ENCODE results near the gene PTPRA. TPM values are rescaled to one million over a fixed set of nuclear protein-coding genes. Genes with fewer than 3 reads are reported as not detected.

PTPRA gene
- total RNA-seq, 4 donors from 2014 or later: 26.2 to 53.7 (median 42.4) TPM

DNA sequence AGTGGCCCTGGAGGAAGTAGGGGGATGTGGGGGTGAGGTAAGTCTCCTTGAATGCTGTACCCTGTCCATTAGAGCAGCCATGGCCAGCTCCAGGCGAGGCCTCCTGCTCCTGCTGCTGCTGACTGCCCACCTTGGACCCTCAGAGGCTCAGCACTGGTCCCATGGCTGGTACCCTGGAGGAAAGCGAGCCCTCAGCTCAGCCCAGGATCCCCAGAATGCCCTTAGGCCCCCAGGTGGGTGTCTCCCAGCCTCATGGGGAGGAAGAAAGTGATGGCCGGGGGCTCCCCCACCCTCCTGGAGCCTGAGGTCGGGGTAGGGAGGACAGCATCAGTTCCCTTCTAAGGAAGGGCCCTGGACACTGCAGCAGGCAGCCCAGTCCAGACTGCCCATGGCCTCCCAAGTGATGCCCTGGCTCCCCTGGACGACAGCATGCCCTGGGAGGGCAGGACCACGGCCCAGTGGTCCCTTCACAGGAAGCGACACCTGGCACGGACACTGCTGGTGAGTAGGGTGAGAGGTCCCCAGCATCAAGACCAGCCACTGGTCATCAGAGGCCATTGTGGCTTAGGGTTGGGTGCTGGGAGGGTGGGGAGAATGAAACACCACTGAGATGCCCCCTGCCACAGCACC, 171.2 kb downstream of the PTPRA start:
- TF ChIP-seq POLR2A (IDR thresholded peaks at IDR 0.05): no peak
- TF ChIP-seq, protein P1, sequence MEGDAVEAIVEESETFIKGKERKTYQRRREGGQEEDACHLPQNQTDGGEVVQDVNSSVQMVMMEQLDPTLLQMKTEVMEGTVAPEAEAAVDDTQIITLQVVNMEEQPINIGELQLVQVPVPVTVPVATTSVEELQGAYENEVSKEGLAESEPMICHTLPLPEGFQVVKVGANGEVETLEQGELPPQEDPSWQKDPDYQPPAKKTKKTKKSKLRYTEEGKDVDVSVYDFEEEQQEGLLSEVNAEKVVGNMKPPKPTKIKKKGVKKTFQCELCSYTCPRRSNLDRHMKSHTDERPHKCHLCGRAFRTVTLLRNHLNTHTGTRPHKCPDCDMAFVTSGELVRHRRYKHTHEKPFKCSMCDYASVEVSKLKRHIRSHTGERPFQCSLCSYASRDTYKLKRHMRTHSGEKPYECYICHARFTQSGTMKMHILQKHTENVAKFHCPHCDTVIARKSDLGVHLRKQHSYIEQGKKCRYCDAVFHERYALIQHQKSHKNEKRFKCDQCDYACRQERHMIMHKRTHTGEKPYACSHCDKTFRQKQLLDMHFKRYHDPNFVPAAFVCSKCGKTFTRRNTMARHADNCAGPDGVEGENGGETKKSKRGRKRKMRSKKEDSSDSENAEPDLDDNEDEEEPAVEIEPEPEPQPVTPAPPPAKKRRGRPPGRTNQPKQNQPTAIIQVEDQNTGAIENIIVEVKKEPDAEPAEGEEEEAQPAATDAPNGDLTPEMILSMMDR (IDR thresholded peaks at IDR 0.05): no peak
- H3K4me3 ChIP-seq: no peak overlapping the region
- 60 to 95% methylated on average over 1 to 3 of the region's 8 CpGs for WGBS, 2 donors
- no peaks in the 10 kb centered on the region for H3K9me3 ChIP-seq
- H3K27ac ChIP-seq: no peak overlapping the region
- peaks cover 15 to 37% (median 20%) of the 10 kb centered on the region in 3 donors for H3K36me3 ChIP-seq
- peaks cover 6 to 47% (median 17%) of the 10 kb centered on the region in 3 donors for H3K4me1 ChIP-seq
- DNase-seq: no peak
- intact Hi-C loops (cut with DNase I): no loop called here
- no peaks in the 10 kb centered on the region for H3K27me3 ChIP-seq

- Histone ChIP-seq H3K27me3 (no peaks in the 10 kb centered on the region), H3K4me1 (peaks cover 6 to 47% (median 17%) of the 10 kb centered on the region in 3 donors), H3K4me3 (peak overlapping the region; percentile 81 to 99 (median 90)), H3K36me3 (peaks cover 14 to 37% (median 16%) of the 10 kb centered on the region in 3 donors), H3K9me3 (no peaks in the 10 kb centered on the region), H3K27ac (peak overlapping the region; percentile 83 to 97 (median 92))
- intact Hi-C loops (cut with DNase I): no loop called here
- TF ChIP-seq, protein P1 (IDR thresholded peaks at IDR 0.05): no peak
- TF ChIP-seq POLR2A (IDR thresholded peaks at IDR 0.05): no peak
- peak; percentile 44 for DNase-seq
- 3 to 9% methylated on average over 4 to 8 of the region's 24 CpGs for WGBS, 2 donors
Observed at GRCh38 chr20:3045042-3045815, 171.9 kb downstream of the PTPRA start.

- intact Hi-C loops (cut with DNase I): no loop called here
- WGBS, 2 donors: no CpG with 5 or more reads among the region's 104 CpGs
- DNase-seq: peak; percentile 28
- Histone ChIP-seq H3K27ac (peak within 1 kb of the TSS; percentile 83 to 97 (median 92)), H3K36me3 (peaks cover 14 to 35% (median 16%) of the 10 kb centered on the region in 3 donors), H3K9me3 (no peaks in the 10 kb centered on the region), H3K27me3 (no peaks in the 10 kb centered on the region), H3K4me1 (peaks cover 6 to 47% (median 17%) of the 10 kb centered on the region in 3 donors), H3K4me3 (peak within 1 kb of the TSS; percentile 81 to 99 (median 90))
- TF ChIP-seq, protein P1 (IDR thresholded peaks at IDR 0.05): peak in 1 of 6 experiments; percentile 9
- peak in 3 of 4 donors; percentile 6 to 66 (median 38) for TF ChIP-seq POLR2A (IDR thresholded peaks at IDR 0.05)
Observed at GRCh38 chr20:3045816-3046676, 172.8 kb downstream of the PTPRA start, which contains the start of gene MRPS26. TSS of gene MRPS26 (plus strand) at chr20:3046052. CDS start at chr20:3046069, 17 bp downstream.

DNA sequence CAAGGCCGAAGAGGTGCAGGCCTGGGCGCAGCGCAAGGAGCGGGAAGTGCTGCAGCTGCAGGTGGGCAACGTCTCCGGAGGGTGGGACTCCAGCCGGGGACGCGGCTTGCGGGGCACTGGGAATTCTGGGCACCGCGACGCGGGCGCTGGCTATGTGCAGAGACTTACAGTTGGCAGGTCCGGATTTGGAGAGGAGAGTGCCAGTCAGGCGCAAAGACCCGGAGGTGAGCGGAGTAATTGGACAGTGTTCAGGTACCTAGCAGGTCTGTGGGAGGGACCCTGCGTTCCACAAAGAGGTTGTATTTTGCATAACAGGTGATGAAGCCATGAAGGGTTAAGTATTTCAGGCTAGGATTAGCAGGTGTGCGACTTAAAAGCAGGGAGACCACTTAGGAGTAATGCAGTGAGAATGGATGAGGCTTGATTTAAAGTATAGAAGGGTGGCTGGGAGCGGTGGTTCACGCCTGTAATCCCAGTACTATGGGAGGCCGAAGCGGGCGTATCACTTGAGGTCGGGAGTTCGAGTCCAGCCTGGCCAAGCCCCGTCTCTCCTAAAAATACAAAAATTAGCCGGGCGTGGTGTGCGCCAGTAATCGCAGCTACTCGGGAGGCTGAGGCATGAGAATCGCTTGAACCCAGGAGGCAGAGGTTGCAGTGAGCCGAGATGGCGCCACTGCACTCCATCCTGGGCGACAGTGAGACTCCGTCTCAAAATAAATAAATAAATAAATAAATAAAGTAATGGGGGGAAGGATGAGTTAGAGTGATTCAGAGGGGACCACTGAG, 173.6 kb downstream of the PTPRA start:
- 31 to 60% methylated on average over 22 to 24 of the region's 39 CpGs for WGBS, 2 donors
- intact Hi-C loops (cut with DNase I): no loop called here

More for the DNA sequence above, 173.6 kb downstream of the PTPRA start:
- H3K4me3 ChIP-seq: peak overlapping the region; percentile 81 to 99 (median 90)
- peaks cover 14 to 34% (median 16%) of the 10 kb centered on the region in 3 donors for H3K36me3 ChIP-seq
- H3K27me3 ChIP-seq: no peaks in the 10 kb centered on the region
- H3K27ac ChIP-seq: peak overlapping the region; percentile 83 to 97 (median 92)
- no peaks in the 10 kb centered on the region for H3K9me3 ChIP-seq
- DNase-seq: no peak
- TF ChIP-seq, protein P1 (IDR thresholded peaks at IDR 0.05): no peak
- TF ChIP-seq POLR2A (IDR thresholded peaks at IDR 0.05): no peak
- H3K4me1 ChIP-seq: peaks cover 6 to 39% (median 12%) of the 10 kb centered on the region in 3 donors
